GM13976 (cell line): ENCODE measurements around the gene OCIAD1.
"Not testable (repeated sequence)": the region's sequence is repeated elsewhere in the genome, so short reads cannot be mapped to it uniquely, and the experiment has no call there.

ENCODE experiments used
- DNase-seq: peaks from one replicate; pipeline ENCODE4 v3.0.0; 2012; ENCODE audit warnings: low spot score
- in situ Hi-C: fragments of 300-500 bp; cut with MboI; formaldehyde crosslinking; loops from one replicate; pipeline ENCODE4 v1.12.0; 2022; ENCODE audit warnings: low sequenced_read_pairs, mixed read lengths, inconsistent platforms; ENCODE audit not compliant: unreplicated experiment
- TF ChIP-seq, protein P1 (sequence below): IDR thresholded peaks from 2 replicates; pipeline ENCODE4 v1.5.1; 2012; ENCODE audit warnings: borderline replicate concordance, mild to moderate bottlenecking; ENCODE audit not compliant: insufficient read depth; ENCODE audit errors: extremely low read depth, missing control alignments, control extremely low read depth

OCIAD1 gene

GRCh38 chr4:48799157-48799556, 31.7 kb upstream of the OCIAD1 start:
- TF ChIP-seq, protein P1, sequence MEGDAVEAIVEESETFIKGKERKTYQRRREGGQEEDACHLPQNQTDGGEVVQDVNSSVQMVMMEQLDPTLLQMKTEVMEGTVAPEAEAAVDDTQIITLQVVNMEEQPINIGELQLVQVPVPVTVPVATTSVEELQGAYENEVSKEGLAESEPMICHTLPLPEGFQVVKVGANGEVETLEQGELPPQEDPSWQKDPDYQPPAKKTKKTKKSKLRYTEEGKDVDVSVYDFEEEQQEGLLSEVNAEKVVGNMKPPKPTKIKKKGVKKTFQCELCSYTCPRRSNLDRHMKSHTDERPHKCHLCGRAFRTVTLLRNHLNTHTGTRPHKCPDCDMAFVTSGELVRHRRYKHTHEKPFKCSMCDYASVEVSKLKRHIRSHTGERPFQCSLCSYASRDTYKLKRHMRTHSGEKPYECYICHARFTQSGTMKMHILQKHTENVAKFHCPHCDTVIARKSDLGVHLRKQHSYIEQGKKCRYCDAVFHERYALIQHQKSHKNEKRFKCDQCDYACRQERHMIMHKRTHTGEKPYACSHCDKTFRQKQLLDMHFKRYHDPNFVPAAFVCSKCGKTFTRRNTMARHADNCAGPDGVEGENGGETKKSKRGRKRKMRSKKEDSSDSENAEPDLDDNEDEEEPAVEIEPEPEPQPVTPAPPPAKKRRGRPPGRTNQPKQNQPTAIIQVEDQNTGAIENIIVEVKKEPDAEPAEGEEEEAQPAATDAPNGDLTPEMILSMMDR: no peak
- in situ Hi-C loops: no loop called here
- DNase-seq: no peak

DNA sequence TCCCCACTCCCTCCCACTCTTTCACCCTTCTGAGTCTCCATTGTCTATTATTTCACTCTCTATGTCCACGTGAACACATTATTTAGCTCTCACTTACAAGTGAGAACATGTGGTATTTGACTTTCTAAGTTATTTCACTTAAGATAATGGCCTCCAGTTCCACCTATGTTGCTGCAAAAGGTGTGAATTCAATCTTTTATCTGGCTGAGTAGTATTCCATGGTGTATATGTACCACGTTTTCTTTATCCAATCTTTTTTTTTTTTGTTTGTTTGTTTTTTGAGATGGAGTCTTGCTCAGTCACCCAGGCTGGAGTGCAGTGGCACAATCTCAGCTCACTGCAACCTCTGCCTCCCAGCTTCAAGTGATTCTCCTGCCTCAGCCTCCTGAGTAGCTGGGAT, 30.7 kb upstream of the OCIAD1 start:
- in situ Hi-C loops, DNase-seq: not testable (repeated sequence)

DNA sequence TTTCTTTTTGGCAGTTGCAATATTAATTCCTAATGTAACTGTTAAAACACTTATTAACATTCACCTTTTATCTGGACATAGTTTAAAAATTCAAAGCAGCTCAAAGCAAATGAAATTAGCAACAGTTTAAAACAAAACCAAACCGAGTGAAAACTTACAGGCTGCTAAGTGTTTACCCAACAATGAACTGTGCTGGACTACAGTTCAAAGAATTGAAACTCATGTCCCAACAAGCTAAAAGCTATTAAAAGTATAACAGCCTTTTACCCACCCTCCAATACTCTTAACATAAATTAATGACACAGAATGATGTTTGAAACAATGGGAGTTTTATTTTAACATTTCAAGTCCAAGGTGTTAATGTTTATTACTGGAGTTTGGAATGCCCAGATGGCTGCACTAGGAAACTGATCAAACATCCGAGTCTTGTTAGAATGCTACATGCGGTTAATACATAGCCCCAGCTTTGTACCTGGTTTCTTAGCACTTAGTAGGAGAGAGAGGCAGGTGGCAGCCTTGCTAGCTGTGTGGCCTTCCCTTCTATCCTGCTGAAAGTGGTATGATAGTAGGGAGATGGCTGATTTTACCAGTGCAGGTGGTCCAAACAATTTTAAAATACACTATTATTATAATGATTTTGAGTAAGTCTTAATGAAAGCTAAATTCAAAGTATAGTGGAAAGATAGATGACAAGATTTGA, 29.7 kb upstream of the OCIAD1 start:
- no peak for DNase-seq
- TF ChIP-seq, protein P1: no peak
- in situ Hi-C loops: no loop called here

- in situ Hi-C loops: no loop called here
- no peak for DNase-seq
- TF ChIP-seq, protein P1: no peak
Measured at GRCh38 chr4:48804584-48805301, 26.1 kb upstream of the OCIAD1 start.

- in situ Hi-C loops: no loop called here
- DNase-seq: no peak
- TF ChIP-seq, protein P1: no peak
Measured at GRCh38 chr4:48812866-48813265, 18.0 kb upstream of the OCIAD1 start.

DNA sequence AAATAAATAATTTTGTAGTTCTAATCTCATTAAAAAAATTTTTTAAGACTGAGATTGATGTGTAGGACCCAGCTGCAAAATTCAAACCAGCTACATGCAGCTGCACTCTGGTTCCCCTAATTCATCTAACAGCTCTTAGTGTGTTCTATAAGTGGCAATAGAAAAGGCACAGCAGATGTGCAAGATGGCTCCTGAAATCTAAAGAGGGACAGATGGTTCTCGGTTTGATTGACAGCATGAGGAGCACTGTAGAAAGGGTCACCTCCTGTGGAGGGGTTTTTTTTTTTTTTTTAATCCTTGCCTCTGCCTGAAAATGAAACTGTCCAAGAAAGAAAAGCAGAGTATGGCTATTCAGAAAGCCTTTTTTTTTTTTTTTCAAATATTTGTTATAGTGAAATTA, 16.9 kb upstream of the OCIAD1 start:
- TF ChIP-seq, protein P1: no peak
- DNase-seq: peak; percentile 45
- in situ Hi-C loops: no loop called here

DNA sequence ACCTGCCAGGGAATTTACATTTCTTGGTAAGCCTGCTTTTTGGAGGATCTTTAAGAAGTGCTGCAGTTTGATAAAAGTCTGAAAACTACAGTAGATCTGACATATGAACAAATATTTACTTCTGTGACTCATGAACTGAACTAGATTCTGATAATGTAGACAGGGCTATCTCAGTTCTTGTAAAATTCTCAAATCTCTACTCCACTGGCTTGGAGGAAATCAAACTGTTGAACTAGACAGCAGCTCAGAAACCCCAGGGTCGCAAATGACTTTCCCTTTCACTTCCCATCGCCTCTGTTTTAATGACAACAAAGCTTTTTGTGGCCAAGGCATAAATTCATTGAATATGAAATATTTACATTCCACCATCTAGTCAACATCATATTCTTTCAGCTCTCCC, 15.4 kb upstream of the OCIAD1 start:
- TF ChIP-seq, protein P1: no peak
- in situ Hi-C loops: no loop called here
- DNase-seq: peak; percentile 46

GRCh38 chr4:48816297-48816696, 14.6 kb upstream of the OCIAD1 start:
- DNase-seq, in situ Hi-C loops: not testable (repeated sequence)
